K562 (cell line): ENCODE measurements around the gene XIRP2. TPM values are rescaled to one million over a fixed set of nuclear protein-coding genes. Genes with fewer than 3 reads are reported as not detected.

Experiments
- MNT ChIP-seq, 2 experiments: fragments of 450-650 bp; conservative IDR thresholded peaks; 2 replicates each; pipeline ENCODE4 v1.6.1; 2017; ENCODE audit warnings: mild to moderate bottlenecking in 2 of 2, moderate library complexity in 2 of 2
- MTA2 ChIP-seq: fragments of 450-650 bp; IDR thresholded peaks from 2 replicates; pipeline ENCODE4 v1.6.1; 2016; ENCODE audit warnings: low read depth
- SRSF9 ChIP-seq: fragments of 200-400 bp; formaldehyde crosslinking; IDR thresholded peaks from 2 replicates; pipeline ENCODE4 v1.6.1; 2017; ENCODE audit warnings: low read depth, low read length, borderline replicate concordance
- STAT5A ChIP-seq: IDR thresholded peaks from 2 replicates; pipeline ENCODE4 v1.6.1; 2012; ENCODE audit warnings: low read length, inconsistent platforms, borderline replicate concordance
- ZHX1 ChIP-seq: fragments of 150-350 bp; conservative IDR thresholded peaks from 2 replicates; pipeline ENCODE4 v1.6.1; 2014; ENCODE audit warnings: low read length
- ZNF655 ChIP-seq: fragments of 250-450 bp; sonication (Bioruptor Pico); IDR thresholded peaks from 2 replicates; pipeline ENCODE4 v1.5.0; 2021
- ZNF668 ChIP-seq: fragments of 250-450 bp; sonication (Bioruptor Pico); IDR thresholded peaks from 2 replicates; pipeline ENCODE4 v1.8.0; 2022; ENCODE audit warnings: mild to moderate bottlenecking, inconsistent platforms
- polyA plus RNA-seq, 8 experiments: library from polyadenylated mRNA; depleted of rRNA in 4 of 8; stranded (reverse) in 5 of 8; unstranded in 3 of 8; fragments of >200 nt; fragmentation: Nextera tagmentation in 2 of 8; fragmentation: Illumina TruSeq in 1 of 8; extraction: Ambion mirVana in 2 of 8; extraction: Trizol in 1 of 8; gene quantifications; 2 replicates each; pipeline versions ENCODE4 v1.2.1 to v1.2.3, GENCODE V29; 2011 to 2014; ENCODE audit warnings: inconsistent platforms in 1 of 8, missing spikeins in 1 of 8
- total RNA-seq, 7 experiments: library from RNA; depleted of rRNA in 6 of 7; stranded (reverse); fragments of >200 nt in 6 of 7; fragmentation: Illumina TruSeq in 2 of 7; extraction: Trizol in 2 of 7; gene quantifications; 2 replicates each; pipeline versions ENCODE4 v1.2.1 to v1.2.3, GENCODE V29; 2011 to 2021; ENCODE audit warnings: low replicate concordance in 1 of 7

Gene XIRP2
- total and polyA plus RNA-seq, 9 of the 15 experiments (the other 6 are each of a cell fraction or from before 2014, with no cell fraction given), result 0.04 to 0.10 (median 0.04) TPM; not detected in 2

GRCh38 chr2:167059173-167059572 is 170.9 kb downstream of the XIRP2 start (continued):
- TF ChIP-seq MNT (conservative IDR thresholded peaks at IDR 0.05) (no peak), ZHX1 (no peak), STAT5A (no peak), ZNF668 (CRISPR knock-in tag) (no peak), SRSF9 (no peak), MTA2 (no peak), ZNF655 (no peak)
- TF ChIP-seq, all 486 proteins: peak for 0
